ENCODE data around the gene LAMTOR1. TPM values are rescaled to one million over a fixed set of nuclear protein-coding genes. Genes with fewer than 3 reads are reported as not detected.

Gene LAMTOR1
- total RNA-seq, 2 donors from 2014 or later = 128 to 230 TPM

- intact Hi-C loops (cut with DNase I) = no loop called here
- 76% methylated on average over 11 of the region's 11 CpGs for WGBS
- Histone ChIP-seq H3K4me3 (peak overlapping the region; percentile 80 to 84), H3K27me3 (replicated peaks; ENCODE audit: insufficient read depth) (no peaks in the 10 kb centered on the region), H3K4me1 (replicated peaks) (peaks cover 10% of the 10 kb centered on the region), H3K27ac (peak overlapping the region; percentile 91 to 94), H3K9me3 (no peaks in the 10 kb centered on the region), H3K36me3 (no peaks in the 10 kb centered on the region)
- no peak for DNase-seq (ENCODE audit: low spot score)
- TF ChIP-seq POLR2A (IDR thresholded peaks at IDR 0.05) = no peak
- TF ChIP-seq POLR2AphosphoS5 (IDR thresholded peaks at IDR 0.05) = no peak
- no peak for TF ChIP-seq CTCF (IDR thresholded peaks at IDR 0.05)
Measured at GRCh38 chr11:72103754-72104167, 664 bp upstream of the LAMTOR1 start.

DNA sequence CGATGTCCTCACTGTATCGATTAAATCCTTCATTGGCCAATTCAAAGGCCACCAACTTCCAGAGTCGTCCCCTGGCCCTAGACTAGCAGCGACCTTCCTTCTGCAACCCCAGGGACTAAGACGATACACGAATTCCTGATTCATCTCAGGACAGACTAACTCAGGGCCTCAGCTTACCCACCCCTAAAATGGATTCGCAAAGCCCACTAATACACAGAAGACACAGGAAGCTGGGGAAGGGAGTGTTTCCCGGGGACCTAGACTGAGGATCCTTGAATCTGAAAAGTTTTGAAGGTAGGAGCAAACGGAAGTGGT lies 509 bp downstream of the LAMTOR1 start:
- Histone ChIP-seq H3K36me3 (peaks cover 0 to 11% of the 10 kb centered on the region in 2 donors), H3K9me3 (no peaks in the 10 kb centered on the region), H3K27me3 (replicated peaks; ENCODE audit: insufficient read depth) (no peaks in the 10 kb centered on the region), H3K4me3 (peak overlapping the region; percentile 80 to 84), H3K4me1 (replicated peaks) (peaks cover 10% of the 10 kb centered on the region), H3K27ac (peak overlapping the region; percentile 91 to 94)
- no peak for TF ChIP-seq POLR2A (IDR thresholded peaks at IDR 0.05)
- no peak for TF ChIP-seq CTCF (IDR thresholded peaks at IDR 0.05)
- TF ChIP-seq POLR2AphosphoS5 (IDR thresholded peaks at IDR 0.05) = no peak
- 1% methylated on average over 9 of the region's 9 CpGs for WGBS
- no peak for DNase-seq (ENCODE audit: low spot score)
- intact Hi-C loops (cut with DNase I) = no loop called here

- no peaks in the 10 kb centered on the region for H3K27me3 ChIP-seq (replicated peaks; ENCODE audit: insufficient read depth)
- peak overlapping the region; percentile 91 to 94 for H3K27ac ChIP-seq
- H3K4me3 ChIP-seq = peak overlapping the region; percentile 80 to 84
- peaks cover 3 to 15% of the 10 kb centered on the region in 2 donors for H3K36me3 ChIP-seq
- 31% methylated on average over 4 of the region's 4 CpGs for WGBS
- DNase-seq (ENCODE audit: low spot score) = no peak
- H3K9me3 ChIP-seq = no peaks in the 10 kb centered on the region
- intact Hi-C loops (cut with DNase I) = no loop called here
- TF ChIP-seq POLR2AphosphoS5 (IDR thresholded peaks at IDR 0.05) = no peak
- no peak for TF ChIP-seq CTCF (IDR thresholded peaks at IDR 0.05)
- no peak for TF ChIP-seq POLR2A (IDR thresholded peaks at IDR 0.05)
- H3K4me1 ChIP-seq (replicated peaks) = peaks cover 10% of the 10 kb centered on the region
Measured at GRCh38 chr11:72102162-72102561, 935 bp downstream of the LAMTOR1 start.

DNA sequence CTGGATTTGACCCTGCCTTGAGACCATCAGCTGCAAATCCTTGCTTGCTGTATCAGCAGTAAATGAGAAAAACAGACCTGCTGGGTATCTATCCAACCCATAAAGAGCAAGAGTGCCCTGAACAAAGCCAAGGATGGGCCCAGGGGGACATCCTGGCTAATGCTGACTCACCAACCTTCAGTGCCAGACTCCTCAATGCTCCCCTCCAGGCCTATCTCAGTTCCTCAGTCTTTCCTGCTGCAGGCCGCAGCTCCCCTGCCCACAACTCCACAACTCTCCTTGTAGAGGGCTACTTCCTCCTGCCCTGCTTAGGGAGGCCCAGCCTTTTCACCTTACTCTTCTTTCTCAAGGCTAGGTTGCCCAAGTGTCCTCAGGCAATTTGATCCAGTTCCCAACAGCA lies 2.6 kb downstream of the LAMTOR1 start:
- Histone ChIP-seq H3K9me3 (no peaks in the 10 kb centered on the region), H3K27me3 (replicated peaks; ENCODE audit: insufficient read depth) (no peaks in the 10 kb centered on the region), H3K36me3 (peaks cover 3 to 19% of the 10 kb centered on the region in 2 donors), H3K27ac (no peak overlapping the region), H3K4me3 (no peak overlapping the region), H3K4me1 (replicated peaks) (peaks cover 10% of the 10 kb centered on the region)
- no peak for DNase-seq (ENCODE audit: low spot score)
- intact Hi-C loops (cut with DNase I) = no loop called here
- TF ChIP-seq POLR2A (IDR thresholded peaks at IDR 0.05) (no peak), POLR2AphosphoS5 (IDR thresholded peaks at IDR 0.05) (no peak), CTCF (IDR thresholded peaks at IDR 0.05) (no peak)
- 80% methylated on average over 1 of the region's 1 CpG for WGBS

- H3K36me3 ChIP-seq = peaks cover 3 to 19% of the 10 kb centered on the region in 2 donors
- WGBS = 87% methylated on average over 3 of the region's 3 CpGs
- no peaks in the 10 kb centered on the region for H3K27me3 ChIP-seq (replicated peaks; ENCODE audit: insufficient read depth)
- peaks cover 10% of the 10 kb centered on the region for H3K4me1 ChIP-seq (replicated peaks)
- H3K27ac ChIP-seq = no peak overlapping the region
- no peak for DNase-seq (ENCODE audit: low spot score)
- no peak overlapping the region for H3K4me3 ChIP-seq
- TF ChIP-seq CTCF (IDR thresholded peaks at IDR 0.05) (no peak), POLR2A (IDR thresholded peaks at IDR 0.05) (no peak), POLR2AphosphoS5 (IDR thresholded peaks at IDR 0.05) (no peak)
- H3K9me3 ChIP-seq = no peaks in the 10 kb centered on the region
- intact Hi-C loops (cut with DNase I) = no loop called here
Measured at GRCh38 chr11:72100009-72100408, 3.1 kb downstream of the LAMTOR1 start.

Data from prostate gland (tissue), 2 donors.